Measurements from ENCODE around the gene PTGS1. TPM values are rescaled to one million over a fixed set of nuclear protein-coding genes. Genes with fewer than 3 reads are reported as not detected.
"Not testable (repeated sequence)": the region's sequence is repeated elsewhere in the genome, so short reads cannot be mapped to it uniquely, and the experiment has no call there.

Gene PTGS1
- total RNA-seq, 1 donor, result 28.3 TPM

DNA sequence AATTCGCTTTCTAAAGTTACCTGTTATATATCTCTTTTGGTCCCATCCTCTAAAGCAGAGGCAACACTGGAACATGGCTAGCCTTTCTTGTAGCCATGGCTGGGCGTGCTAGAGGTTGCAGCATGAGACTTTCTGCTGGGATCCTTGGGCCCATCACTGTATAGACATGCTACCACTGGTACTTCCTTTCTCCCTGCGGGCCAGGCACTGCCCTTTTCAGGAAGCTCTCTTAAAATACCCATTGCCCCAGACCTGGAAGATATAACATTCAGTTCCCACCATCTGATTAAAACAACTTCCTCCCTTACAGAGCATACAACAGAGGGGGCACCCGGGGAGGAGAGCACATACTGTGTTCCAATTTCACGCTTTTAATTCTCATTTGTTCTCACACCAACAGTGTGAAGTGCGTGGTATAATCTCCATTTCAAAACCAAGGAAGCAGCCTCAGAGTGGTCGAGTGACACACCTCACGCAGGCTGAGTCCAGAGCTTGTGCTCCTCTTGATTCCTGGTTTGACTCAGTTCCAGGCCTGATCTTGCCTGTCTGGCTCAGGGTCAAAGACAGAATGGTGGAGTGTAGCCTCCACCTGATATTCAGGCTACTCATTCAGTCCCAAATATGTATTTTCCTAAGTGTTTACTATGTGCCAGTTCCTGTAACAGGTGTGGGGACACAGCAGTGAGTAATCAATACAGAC lies 22.6 kb downstream of the PTGS1 start:
- no peaks in the 10 kb centered on the region for H3K27me3 ChIP-seq (ENCODE audit: insufficient read depth, low read length)
- no peak overlapping the region for H3K4me3 ChIP-seq (ENCODE audit: low read length)
- H3K9me3 ChIP-seq (ENCODE audit: low read depth, low read length), result no peaks in the 10 kb centered on the region
- H3K4me1 ChIP-seq (ENCODE audit: insufficient read depth, low read length), result peaks cover 12% of the 10 kb centered on the region

DNA sequence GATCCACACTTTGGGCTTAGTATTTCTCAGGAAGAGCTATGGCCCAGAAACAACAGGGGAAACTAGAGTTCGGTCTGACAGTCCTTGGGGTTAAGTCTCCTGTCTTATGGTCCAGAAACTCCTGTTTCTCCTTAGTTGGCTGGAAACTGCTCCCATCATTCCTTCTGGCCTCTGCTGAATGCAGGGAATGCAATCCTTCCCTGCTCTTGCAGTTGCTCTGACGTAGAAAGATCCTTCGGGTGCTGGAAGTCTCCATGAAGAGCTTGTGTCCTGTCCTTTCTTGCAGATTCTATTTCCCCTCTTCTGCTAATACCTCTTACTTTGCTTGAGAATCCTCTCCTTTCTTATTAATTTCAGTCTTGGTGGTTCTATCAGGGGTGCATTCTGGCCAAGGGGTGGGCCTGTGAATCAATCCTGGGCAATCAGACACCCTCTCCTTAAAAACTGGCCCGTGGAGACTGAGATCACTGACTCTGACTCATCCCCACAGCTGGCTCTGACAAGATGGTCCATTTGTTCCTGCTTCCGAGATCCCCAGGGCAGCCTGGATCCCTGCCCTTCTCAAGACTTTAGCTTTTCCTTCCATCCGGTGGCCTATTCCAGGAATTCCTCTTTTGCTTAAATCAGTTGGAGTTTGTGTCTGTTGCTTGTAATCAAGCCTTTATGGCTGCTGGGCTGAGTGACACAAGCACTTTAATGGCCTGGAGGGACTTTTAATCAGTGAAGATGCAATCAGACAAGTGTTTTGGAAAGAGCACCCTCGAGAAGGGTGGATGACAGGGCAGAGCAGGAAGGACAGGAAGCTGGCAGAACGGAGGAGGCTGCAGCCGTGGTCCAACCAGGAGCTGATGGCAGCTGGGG lies 23.7 kb downstream of the PTGS1 start:
- no peaks in the 10 kb centered on the region for H3K27me3 ChIP-seq (ENCODE audit: insufficient read depth, low read length)
- no peak overlapping the region for H3K4me3 ChIP-seq (ENCODE audit: low read length)
- H3K9me3 ChIP-seq (ENCODE audit: low read depth, low read length), result no peaks in the 10 kb centered on the region
- peaks cover 8% of the 10 kb centered on the region for H3K4me1 ChIP-seq (ENCODE audit: insufficient read depth, low read length)

DNA sequence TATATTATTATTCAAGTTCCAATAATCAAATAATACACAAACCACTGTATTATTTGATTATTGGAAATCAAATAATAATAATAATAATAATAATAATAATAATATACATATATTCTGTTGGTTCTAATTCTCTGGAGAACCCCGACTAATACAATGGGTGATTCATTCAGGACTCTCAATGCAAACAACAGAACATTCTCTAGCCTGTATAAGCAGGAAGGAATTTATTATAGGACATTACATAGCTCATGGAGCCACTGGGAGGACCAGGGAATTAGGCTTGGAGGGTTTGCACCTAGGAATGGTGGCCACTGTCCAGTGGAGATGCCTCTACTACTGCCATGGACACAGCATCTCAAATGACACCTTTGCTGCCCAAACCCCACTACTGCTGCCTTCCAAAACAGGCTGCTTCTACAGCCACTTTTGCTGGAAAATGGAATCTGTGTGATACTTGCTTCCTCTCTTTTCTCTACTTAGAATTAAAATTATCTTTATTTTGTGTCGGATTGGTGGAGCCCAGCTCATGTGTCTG lies 25.9 kb downstream of the PTGS1 start:
- H3K27me3 ChIP-seq (ENCODE audit: insufficient read depth, low read length), result no peaks in the 10 kb centered on the region
- H3K9me3 ChIP-seq (ENCODE audit: low read depth, low read length), result no peaks in the 10 kb centered on the region
- no peak overlapping the region for H3K4me3 ChIP-seq (ENCODE audit: low read length)
- no peaks in the 10 kb centered on the region for H3K4me1 ChIP-seq (ENCODE audit: insufficient read depth, low read length)

DNA sequence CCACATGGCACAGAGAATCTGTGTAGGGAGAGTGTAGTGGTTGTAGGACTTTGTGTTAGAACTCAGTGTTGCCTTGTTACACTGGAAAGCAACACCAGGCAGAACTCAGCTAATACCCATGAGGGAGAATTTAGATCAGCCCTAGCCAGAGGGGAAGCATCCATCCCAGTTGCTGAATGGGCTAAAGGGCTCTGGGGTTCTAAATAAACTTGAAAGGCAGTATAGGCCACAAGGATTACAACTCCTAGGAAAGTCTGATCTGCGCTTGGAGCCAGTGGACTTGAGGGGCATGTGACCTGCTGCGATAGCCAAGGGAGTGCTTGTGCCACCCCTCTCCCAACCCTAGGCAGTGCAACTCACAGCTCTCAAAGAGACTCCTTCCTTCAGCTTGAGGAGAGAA lies 26.9 kb downstream of the PTGS1 start:
- no peaks in the 10 kb centered on the region for H3K9me3 ChIP-seq (ENCODE audit: low read depth, low read length)
- no peak overlapping the region for H3K4me3 ChIP-seq (ENCODE audit: low read length)
- H3K4me1 ChIP-seq (ENCODE audit: insufficient read depth, low read length), result no peaks in the 10 kb centered on the region
- no peaks in the 10 kb centered on the region for H3K27me3 ChIP-seq (ENCODE audit: insufficient read depth, low read length)

DNA sequence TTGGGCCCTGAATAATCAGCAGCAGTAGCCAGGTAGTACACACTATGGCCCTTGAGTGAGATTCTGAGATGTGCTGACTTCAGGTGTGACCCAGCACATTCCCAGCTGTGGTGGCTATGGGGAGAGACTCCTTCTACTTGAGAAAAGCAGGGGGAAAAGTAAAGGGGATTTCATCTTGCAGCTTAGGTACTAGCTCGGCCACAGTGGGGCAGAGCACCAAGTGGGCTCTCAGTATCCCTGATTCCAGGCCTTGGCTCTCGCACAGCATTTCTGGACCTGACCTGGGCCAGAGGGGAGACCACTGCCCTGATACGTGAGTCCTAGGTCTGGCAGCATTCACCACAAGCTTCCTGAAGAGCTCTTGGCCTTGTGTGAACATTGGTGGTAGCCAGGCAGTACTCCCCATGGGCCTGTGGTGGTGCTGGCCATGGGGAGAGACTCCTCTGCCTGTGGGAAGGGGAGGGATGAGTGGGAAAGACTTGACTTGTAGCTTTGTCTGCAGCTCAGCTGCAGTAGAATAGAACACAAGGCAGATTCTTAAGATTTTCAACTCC lies 27.6 kb downstream of the PTGS1 start:
- Histone ChIP-seq H3K4me1 (ENCODE audit: insufficient read depth, low read length) (no peaks in the 10 kb centered on the region), H3K4me3 (ENCODE audit: low read length) (no peak overlapping the region), H3K27me3 (ENCODE audit: insufficient read depth, low read length) (no peaks in the 10 kb centered on the region), H3K9me3 (ENCODE audit: low read depth, low read length) (no peaks in the 10 kb centered on the region)

DNA sequence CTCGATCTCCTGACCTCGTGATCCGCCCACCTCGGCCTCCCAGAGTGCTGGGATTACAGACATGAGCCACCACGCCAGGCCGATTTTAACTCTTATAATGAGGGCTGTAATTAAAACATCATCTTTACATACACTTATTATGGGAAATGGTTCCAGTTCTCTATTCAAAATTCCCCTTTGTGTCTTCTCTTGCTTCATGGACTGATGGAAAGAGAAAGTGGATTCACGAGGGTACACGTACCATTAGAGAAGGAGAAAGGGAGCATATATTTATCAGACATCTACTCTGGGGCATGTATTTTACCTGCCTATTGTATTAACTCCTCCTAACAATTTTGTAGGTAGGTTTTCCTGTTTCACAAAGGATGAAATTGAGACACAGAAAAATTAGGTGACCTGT lies 31.1 kb downstream of the PTGS1 start:
- H3K4me3 ChIP-seq (ENCODE audit: low read length), result no peak overlapping the region
- no peaks in the 10 kb centered on the region for H3K4me1 ChIP-seq (ENCODE audit: insufficient read depth, low read length)
- H3K27me3 ChIP-seq (ENCODE audit: insufficient read depth, low read length), result no peaks in the 10 kb centered on the region
- H3K9me3 ChIP-seq (ENCODE audit: low read depth, low read length), result no peaks in the 10 kb centered on the region

DNA sequence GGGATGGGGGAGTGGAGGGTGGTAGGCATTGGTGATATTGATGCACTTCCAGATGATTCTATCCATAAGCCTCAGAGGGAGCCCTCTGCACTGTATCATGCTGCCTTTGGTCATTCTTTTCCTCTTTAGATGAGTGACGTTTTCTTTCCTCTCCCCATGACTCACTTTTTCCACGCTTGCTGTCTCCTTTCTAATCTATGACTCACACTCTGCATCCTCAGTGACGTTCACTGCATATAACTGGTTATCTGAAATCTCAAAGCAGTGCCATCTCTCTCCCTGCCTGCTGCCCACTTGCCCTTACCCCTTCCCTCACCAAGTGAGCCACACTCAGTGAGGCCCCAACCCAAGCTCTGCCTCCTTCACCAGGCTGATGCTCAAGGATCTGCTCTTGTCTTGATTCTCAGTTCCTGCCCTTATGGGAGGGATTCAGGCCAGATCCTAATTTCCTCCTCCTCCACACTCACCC lies 31.6 kb downstream of the PTGS1 start:
- no peak overlapping the region for H3K4me3 ChIP-seq (ENCODE audit: low read length)
- H3K4me1 ChIP-seq (ENCODE audit: insufficient read depth, low read length), result no peaks in the 10 kb centered on the region
- no peaks in the 10 kb centered on the region for H3K9me3 ChIP-seq (ENCODE audit: low read depth, low read length)
- no peaks in the 10 kb centered on the region for H3K27me3 ChIP-seq (ENCODE audit: insufficient read depth, low read length)

DNA sequence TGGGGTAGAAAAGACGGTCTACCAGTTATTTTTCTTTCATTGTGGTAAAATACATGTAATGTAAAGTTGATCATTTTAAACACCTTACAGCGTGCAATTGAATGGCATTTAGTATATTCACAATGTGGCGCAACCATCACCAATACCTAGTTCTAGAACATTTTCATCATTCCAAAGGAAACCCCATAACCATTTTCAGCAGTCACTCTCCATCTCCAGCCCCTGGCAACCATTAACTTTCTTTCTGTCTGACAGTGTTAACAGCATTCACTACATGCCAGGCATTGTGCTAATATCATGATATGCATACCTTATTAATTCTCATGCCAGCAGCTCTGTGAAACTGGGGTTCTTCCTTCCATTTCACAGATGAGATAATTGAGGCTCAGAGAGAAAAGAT lies 32.0 kb downstream of the PTGS1 start:
- no peak overlapping the region for H3K4me3 ChIP-seq (ENCODE audit: low read length)
- no peaks in the 10 kb centered on the region for H3K4me1 ChIP-seq (ENCODE audit: insufficient read depth, low read length)
- H3K9me3 ChIP-seq (ENCODE audit: low read depth, low read length), result no peaks in the 10 kb centered on the region
- H3K27me3 ChIP-seq (ENCODE audit: insufficient read depth, low read length), result no peaks in the 10 kb centered on the region

DNA sequence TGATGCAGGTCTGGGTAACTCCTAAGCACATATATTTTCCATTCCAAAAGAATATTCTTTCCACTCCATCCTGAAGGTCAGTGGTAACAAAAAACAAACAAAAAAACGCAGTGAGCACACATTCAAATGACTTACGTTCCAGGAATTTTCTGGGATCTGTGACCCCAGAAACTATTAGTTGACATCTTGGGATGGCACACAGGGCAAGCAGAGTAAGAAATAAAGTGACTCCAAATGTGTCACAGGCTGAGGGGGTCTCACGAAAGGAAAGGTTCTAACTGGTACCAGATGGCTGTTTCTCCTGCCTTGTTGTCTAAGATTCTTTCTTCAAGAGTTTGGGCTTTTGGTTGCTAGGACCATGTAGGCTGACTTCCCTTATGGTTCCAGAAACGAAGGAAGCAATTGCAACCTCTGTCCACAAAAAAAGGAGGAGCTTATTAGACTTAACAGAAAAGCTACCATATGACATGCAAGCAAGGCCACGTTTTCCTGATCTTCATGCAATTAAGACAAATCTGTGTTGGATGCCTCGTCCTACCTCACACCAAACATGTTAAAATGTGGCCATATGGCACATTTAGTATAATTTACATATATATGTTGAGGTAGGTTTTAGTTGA lies 32.7 kb downstream of the PTGS1 start:
- Histone ChIP-seq H3K27me3 (ENCODE audit: insufficient read depth, low read length) (no peaks in the 10 kb centered on the region), H3K4me1 (ENCODE audit: insufficient read depth, low read length) (no peaks in the 10 kb centered on the region), H3K9me3 (ENCODE audit: low read depth, low read length) (no peaks in the 10 kb centered on the region), H3K4me3 (ENCODE audit: low read length) (no peak overlapping the region)

DNA sequence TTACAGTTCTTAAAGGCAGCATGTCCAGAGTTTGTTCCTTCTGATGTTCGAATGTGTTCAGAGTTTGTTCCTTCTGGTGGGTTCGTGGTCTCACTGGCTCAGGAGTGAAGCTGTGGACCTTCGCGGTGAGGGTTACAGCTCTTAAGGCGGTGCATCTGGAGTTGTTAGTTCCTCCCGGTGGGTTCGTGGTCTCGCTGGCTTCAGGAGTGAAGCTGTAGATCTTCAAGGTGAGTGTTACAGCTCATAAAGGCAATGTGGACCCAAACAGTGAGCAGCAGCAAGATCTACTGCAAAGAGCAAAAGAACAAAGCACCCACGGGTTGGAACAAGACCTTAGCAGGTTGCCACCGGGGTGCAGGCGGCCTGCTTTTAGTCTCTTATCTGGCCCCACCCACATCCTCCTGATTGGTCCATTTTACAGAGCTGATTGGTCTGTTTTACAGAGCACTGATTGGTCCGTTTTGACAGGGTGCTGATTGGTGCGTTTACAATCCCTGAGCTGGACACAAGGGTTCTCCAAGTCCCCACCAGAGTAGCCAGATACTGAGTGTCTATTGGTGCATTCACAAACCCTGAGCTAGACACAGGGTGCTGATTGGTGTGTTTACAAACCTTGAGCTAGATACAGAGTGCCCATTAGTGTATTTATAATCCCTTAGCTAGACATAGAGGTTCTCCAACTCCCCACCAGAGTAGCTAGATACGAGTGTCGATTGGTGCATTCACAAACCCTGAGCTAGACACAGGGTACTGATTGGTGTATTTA lies 34.7 kb downstream of the PTGS1 start:
- not testable (repeated sequence) for H3K9me3 ChIP-seq (ENCODE audit: low read depth, low read length); H3K4me1 ChIP-seq (ENCODE audit: insufficient read depth, low read length); H3K4me3 ChIP-seq (ENCODE audit: low read length); H3K27me3 ChIP-seq (ENCODE audit: insufficient read depth, low read length)

DNA sequence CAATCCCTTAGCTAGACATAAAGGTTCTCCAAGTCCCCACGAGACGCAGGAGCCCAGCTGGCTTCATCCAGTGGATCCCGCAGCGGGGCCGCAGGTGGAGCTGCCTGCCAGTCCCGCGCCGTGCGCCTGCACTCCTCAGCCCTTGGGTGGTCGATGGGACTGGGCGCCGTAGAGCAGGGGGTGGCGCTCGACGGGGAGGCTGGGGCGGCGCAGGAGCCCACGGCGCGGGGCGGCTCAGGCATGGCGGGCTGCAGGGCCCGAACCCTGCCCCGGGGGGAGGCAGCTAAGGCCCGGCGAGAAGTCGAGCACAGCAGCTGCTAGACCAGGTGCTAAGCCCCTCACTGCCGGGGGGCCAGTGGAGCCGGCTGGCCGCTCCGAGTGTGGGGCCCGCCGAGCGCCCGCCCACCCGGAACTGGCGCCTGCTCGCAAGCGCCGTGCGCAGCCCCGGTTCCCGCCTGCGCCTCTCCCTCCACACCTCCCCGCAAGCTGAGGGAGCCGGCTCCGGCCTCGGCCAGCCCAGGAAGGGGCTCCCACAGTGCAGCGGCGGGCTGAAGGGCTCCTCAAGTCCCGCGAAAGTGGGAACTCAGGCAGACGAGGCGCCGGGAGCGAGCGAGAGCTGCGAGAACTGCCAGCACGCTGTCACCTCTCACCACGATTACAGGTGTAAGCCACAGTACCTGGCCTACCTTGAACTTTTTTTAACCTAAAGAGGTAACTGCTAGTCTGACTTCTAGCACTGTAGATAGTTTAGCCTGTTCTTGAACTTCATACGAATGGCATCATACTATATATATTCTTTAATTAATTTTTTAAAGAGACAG lies 35.5 kb downstream of the PTGS1 start:
- Histone ChIP-seq H3K4me3 (ENCODE audit: low read length) (no peak overlapping the region), H3K9me3 (ENCODE audit: low read depth, low read length) (no peaks in the 10 kb centered on the region), H3K4me1 (ENCODE audit: insufficient read depth, low read length) (no peaks in the 10 kb centered on the region), H3K27me3 (ENCODE audit: insufficient read depth, low read length) (no peaks in the 10 kb centered on the region)

DNA sequence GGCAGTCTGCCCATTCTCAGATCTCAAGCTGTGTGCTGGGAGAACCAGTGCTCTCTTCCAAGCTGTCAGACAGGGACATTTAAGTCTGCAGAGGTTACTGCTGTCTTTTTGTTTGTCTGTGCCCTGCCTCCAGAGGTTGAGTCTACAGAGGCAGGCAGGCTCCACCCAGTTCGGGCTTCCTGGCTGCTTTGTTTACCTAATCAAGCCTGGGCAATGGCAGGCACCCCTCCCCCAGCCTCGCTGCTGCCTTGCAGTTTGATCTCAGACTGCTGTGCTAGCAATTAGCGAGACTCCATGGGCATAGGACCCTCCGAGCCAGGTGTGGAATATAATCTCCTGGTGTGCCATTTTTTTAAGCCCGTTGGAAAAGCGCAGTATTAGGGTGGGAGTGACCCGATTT lies 43.3 kb downstream of the PTGS1 start:
- not testable (repeated sequence) for H3K27me3 ChIP-seq (ENCODE audit: insufficient read depth, low read length); H3K4me3 ChIP-seq (ENCODE audit: low read length); H3K4me1 ChIP-seq (ENCODE audit: insufficient read depth, low read length); H3K9me3 ChIP-seq (ENCODE audit: low read depth, low read length)

DNA sequence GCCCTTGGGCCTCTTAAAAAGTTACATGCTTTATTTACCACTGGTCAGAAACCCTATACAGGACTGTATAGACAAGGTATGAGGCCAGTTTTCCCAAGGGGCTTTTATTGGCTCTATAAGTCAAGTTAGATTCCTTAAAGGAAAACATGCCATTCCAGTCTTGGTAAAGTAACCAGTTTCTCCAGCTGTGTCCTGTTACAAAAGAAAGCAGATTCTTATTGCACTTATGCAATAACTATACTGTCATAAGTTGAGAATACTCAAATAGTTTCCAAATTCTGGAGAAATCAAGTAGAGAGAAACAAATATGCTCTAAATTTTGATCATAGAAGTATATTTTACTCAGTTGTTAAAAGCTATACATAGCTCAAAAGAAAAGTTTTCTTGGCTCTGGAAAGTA lies 47.2 kb downstream of the PTGS1 start:
- Histone ChIP-seq H3K27me3 (ENCODE audit: insufficient read depth, low read length) (peaks cover 3% of the 10 kb centered on the region), H3K4me3 (ENCODE audit: low read length) (no peak overlapping the region), H3K4me1 (ENCODE audit: insufficient read depth, low read length) (no peaks in the 10 kb centered on the region), H3K9me3 (ENCODE audit: low read depth, low read length) (peaks cover 11% of the 10 kb centered on the region)

DNA sequence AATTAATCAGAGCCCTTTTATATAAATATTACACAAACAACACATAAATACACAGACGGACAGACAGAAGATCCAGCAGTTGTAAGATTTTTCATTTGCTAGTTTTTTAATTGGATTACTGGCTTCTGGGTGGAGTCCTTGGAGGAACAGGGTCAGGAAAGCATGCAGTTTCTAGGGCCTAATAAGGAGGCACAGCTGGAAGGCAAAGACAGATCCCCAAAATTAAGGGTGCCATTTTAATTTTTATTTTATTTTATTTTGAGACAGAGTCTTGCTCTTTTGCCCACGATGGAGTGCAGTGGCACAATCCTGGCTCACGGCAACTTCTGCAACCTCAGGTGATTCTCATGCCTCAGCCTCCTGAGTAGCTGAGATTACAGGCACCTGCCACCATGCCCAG lies 49.5 kb downstream of the PTGS1 start:
- Histone ChIP-seq H3K4me3 (ENCODE audit: low read length) (no peak overlapping the region), H3K4me1 (ENCODE audit: insufficient read depth, low read length) (no peaks in the 10 kb centered on the region), H3K27me3 (ENCODE audit: insufficient read depth, low read length) (peaks cover 3% of the 10 kb centered on the region), H3K9me3 (ENCODE audit: low read depth, low read length) (peaks cover 11% of the 10 kb centered on the region)
